Measurements from ENCODE around the gene TP53BP2. TPM values are rescaled to one million over a fixed set of nuclear protein-coding genes. Genes with fewer than 3 reads are reported as not detected.

Gene TP53BP2
- total RNA-seq, 4 donors from 2014 or later = 26.6 to 106 (median 43.8) TPM

- Histone ChIP-seq H3K9me3 (no peaks in the 10 kb centered on the region), H3K36me3 (peaks cover 71 to 100% (median 99%) of the 10 kb centered on the region in 4 donors), H3K4me1 (peaks cover 0 to 4% (median 0%) of the 10 kb centered on the region in 4 donors), H3K27ac (replicated peaks in 1 of 4) (no peak overlapping the region), H3K4me3 (no peak overlapping the region), H3K27me3 (no peaks in the 10 kb centered on the region)
- TF ChIP-seq POLR2A (IDR thresholded peaks at IDR 0.05; ENCODE audit: low read depth) (no peak), POLR2AphosphoS5 (IDR thresholded peaks at IDR 0.05) (no peak), CTCF (IDR thresholded peaks at IDR 0.05) (no peak), EP300 (IDR thresholded peaks at IDR 0.05) (no peak)
- 88% methylated on average over 17 of the region's 17 CpGs for WGBS
- intact Hi-C loops (cut with DNase I) = no loop called here
- DNase-seq (ENCODE audit: extremely low spot score) = no peak
These were observed 90.9 kb downstream of the TP53BP2 start for GRCh38 chr1:223754681-223755431.

- TF ChIP-seq CTCF (IDR thresholded peaks at IDR 0.05) = no peak
- no peak for TF ChIP-seq POLR2AphosphoS5 (IDR thresholded peaks at IDR 0.05)
- TF ChIP-seq POLR2A (IDR thresholded peaks at IDR 0.05; ENCODE audit: low read depth) = no peak
- no peak for TF ChIP-seq EP300 (IDR thresholded peaks at IDR 0.05)
- no peak for DNase-seq (ENCODE audit: extremely low spot score)
- intact Hi-C loops (cut with DNase I) = no loop called here
- WGBS = 78% methylated on average over 15 of the region's 15 CpGs
- no peak overlapping the region for H3K27ac ChIP-seq (replicated peaks in 1 of 4)
- no peaks in the 10 kb centered on the region for H3K9me3 ChIP-seq
- H3K4me1 ChIP-seq = peaks cover 11 to 17% (median 16%) of the 10 kb centered on the region in 4 donors
- H3K4me3 ChIP-seq = no peak overlapping the region
- H3K36me3 ChIP-seq = peaks cover 57 to 87% (median 83%) of the 10 kb centered on the region in 4 donors
- no peaks in the 10 kb centered on the region for H3K27me3 ChIP-seq
These were observed 92.8 kb downstream of the TP53BP2 start for GRCh38 chr1:223752721-223753515.

GRCh38 chr1:223751696-223752095 lies 94.1 kb downstream of the TP53BP2 start:
- H3K27me3 ChIP-seq = no peaks in the 10 kb centered on the region
- H3K9me3 ChIP-seq = no peaks in the 10 kb centered on the region
- H3K27ac ChIP-seq (replicated peaks in 1 of 4) = no peak overlapping the region
- TF ChIP-seq EP300 (IDR thresholded peaks at IDR 0.05) (no peak), CTCF (IDR thresholded peaks at IDR 0.05) (no peak), POLR2AphosphoS5 (IDR thresholded peaks at IDR 0.05) (no peak), POLR2A (IDR thresholded peaks at IDR 0.05; ENCODE audit: low read depth) (no peak)
- peaks cover 60 to 87% (median 83%) of the 10 kb centered on the region in 4 donors for H3K36me3 ChIP-seq
- 89% methylated on average over 4 of the region's 4 CpGs for WGBS
- intact Hi-C loops (cut with DNase I) = no loop called here
- peaks cover 19 to 26% (median 24%) of the 10 kb centered on the region in 4 donors for H3K4me1 ChIP-seq
- no peak overlapping the region for H3K4me3 ChIP-seq
- no peak for DNase-seq (ENCODE audit: extremely low spot score)

- TF ChIP-seq POLR2AphosphoS5 (IDR thresholded peaks at IDR 0.05) = no peak
- no peak for TF ChIP-seq POLR2A (IDR thresholded peaks at IDR 0.05; ENCODE audit: low read depth)
- TF ChIP-seq CTCF (IDR thresholded peaks at IDR 0.05) = no peak
- no peak for TF ChIP-seq EP300 (IDR thresholded peaks at IDR 0.05)
- no peak overlapping the region for H3K27ac ChIP-seq (replicated peaks in 1 of 4)
- no peak overlapping the region for H3K4me3 ChIP-seq
- no peaks in the 10 kb centered on the region for H3K27me3 ChIP-seq
- peaks cover 57 to 87% (median 83%) of the 10 kb centered on the region in 4 donors for H3K36me3 ChIP-seq
- peaks cover 19 to 28% (median 24%) of the 10 kb centered on the region in 4 donors for H3K4me1 ChIP-seq
- no peak for DNase-seq (ENCODE audit: extremely low spot score)
- intact Hi-C loops (cut with DNase I) = no loop called here
- H3K9me3 ChIP-seq = no peaks in the 10 kb centered on the region
- 89% methylated on average over 13 of the region's 13 CpGs for WGBS
These were observed 94.8 kb downstream of the TP53BP2 start for GRCh38 chr1:223750730-223751570.
